ENCODE data around the gene CSNK1A1L. TPM values are rescaled to one million over a fixed set of nuclear protein-coding genes. Genes with fewer than 3 reads are reported as not detected.

Gene CSNK1A1L
- polyA plus RNA-seq, 1 donor (not counting 4 experiments of a cell fraction or from before 2014, with no cell fraction given) = not detected

DNA sequence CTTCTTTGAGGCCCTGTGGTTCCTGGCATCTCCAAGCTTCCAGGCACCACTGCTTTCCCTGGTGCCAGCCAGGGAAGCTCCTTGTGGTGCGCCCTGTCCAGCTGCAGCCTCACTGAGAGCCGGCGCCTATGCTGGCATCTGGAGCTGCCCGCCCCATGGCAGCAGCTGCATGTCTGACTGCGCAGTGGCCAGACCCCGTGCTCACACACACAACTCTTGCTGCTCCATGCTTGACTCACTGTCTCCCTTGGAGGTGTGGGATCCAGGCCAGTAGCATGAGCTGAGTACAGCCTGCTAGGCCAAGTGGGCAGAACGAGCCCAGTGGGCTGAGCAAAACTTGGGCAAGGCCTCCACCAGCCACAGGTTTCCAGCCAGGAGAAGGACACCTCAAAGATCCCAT is 34.5 kb downstream of the CSNK1A1L start:
- Histone ChIP-seq H3K79me2 (ENCODE audit: control insufficient read depth, insufficient read depth, low read length) (no peaks in the 10 kb centered on the region), H3K27ac (ENCODE audit: control insufficient read depth, insufficient read depth, low read length) (no peak overlapping the region), H3K9ac (ENCODE audit: control insufficient read depth, extremely low read depth, insufficient read depth, low read length) (no peak overlapping the region), H3K4me2 (ENCODE audit: control insufficient read depth, extremely low read depth, insufficient read depth, low read depth, low read length) (no peak overlapping the region), H3K9me1 (ENCODE audit: control insufficient read depth, extremely low read depth, insufficient read depth, low read length) (no peaks in the 10 kb centered on the region), H3K9me3 (ENCODE audit: control insufficient read depth, low read depth, low read length) (no peaks in the 10 kb centered on the region), H3K27me3 (ENCODE audit: control insufficient read depth, extremely low read depth, insufficient read depth, low read length) (no peaks in the 10 kb centered on the region), H4K20me1 (ENCODE audit: control insufficient read depth, extremely low read depth, insufficient read depth, low read length) (no peaks in the 10 kb centered on the region), H3K4me1 (ENCODE audit: control insufficient read depth, extremely low read depth, insufficient read depth, low read length) (no peaks in the 10 kb centered on the region), H2AFZ (ENCODE audit: control insufficient read depth, low read length) (no peak overlapping the region), H3K4me3 (ENCODE audit: control insufficient read depth in 2 of 3, extremely low read depth in 1 of 3, insufficient read depth in 2 of 3, low read depth in 1 of 3, low read length in 3 of 3) (no peak overlapping the region), H3K36me3 (ENCODE audit: control insufficient read depth in 2 of 2, extremely low read depth in 1 of 2, insufficient read depth in 2 of 2, low read length in 2 of 2) (no peaks in the 10 kb centered on the region)
- DNase-seq (ENCODE audit: low read depth, low spot score) = no peak
- TF ChIP-seq CTCF (optimal IDR thresholded peaks at IDR 0.05 in 1 of 3, IDR thresholded peaks at IDR 0.05 in 1 of 3, conservative IDR thresholded peaks at IDR 0.05 in 1 of 3; ENCODE audit: extremely low read depth in 1 of 3, insufficient read depth in 2 of 3, low read length in 3 of 3) (no peak), EZH2 (IDR thresholded peaks at IDR 0.05; ENCODE audit: low read length) (no peak)
- dilution Hi-C loops (cut with MboI; ENCODE audit: extremely low pct_ligation_motif_present, low sequenced_read_pairs) = no loop called here
- no peak for FAIRE-seq

DNA sequence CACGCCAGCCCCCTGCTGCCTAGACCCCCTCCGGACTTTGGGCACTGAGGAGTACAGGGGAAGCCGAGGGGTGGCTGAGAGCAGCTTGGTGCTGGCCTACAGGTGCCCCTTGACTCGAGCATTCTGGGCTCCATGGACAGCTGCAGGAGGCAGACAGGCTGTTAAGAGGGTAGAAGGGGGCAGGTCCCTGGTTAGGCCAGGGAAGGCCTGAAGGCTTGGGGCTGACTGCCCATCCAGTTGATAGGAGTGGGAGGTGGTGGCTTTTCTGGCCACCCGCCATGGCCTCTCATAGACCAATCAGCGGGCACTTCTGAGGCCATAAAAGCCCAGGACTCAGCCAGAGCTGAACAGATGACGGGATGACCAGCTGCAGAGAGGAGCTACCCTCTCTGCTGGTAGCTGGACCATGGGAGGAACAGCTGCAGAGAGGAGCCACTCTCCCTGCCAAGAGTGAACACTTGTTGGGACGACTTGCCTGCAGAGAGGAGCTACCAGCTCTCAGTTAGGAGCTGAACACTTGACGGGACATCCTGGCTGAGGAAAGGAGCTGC is 35.2 kb downstream of the CSNK1A1L start:
- dilution Hi-C loops (cut with MboI; ENCODE audit: extremely low pct_ligation_motif_present, low sequenced_read_pairs) = no loop called here
- Histone ChIP-seq H2AFZ (ENCODE audit: control insufficient read depth, low read length) (no peak overlapping the region), H3K4me2 (ENCODE audit: control insufficient read depth, extremely low read depth, insufficient read depth, low read depth, low read length) (no peak overlapping the region), H3K79me2 (ENCODE audit: control insufficient read depth, insufficient read depth, low read length) (no peaks in the 10 kb centered on the region), H4K20me1 (ENCODE audit: control insufficient read depth, extremely low read depth, insufficient read depth, low read length) (no peaks in the 10 kb centered on the region), H3K27me3 (ENCODE audit: control insufficient read depth, extremely low read depth, insufficient read depth, low read length) (no peaks in the 10 kb centered on the region), H3K36me3 (ENCODE audit: control insufficient read depth in 2 of 2, extremely low read depth in 1 of 2, insufficient read depth in 2 of 2, low read length in 2 of 2) (no peaks in the 10 kb centered on the region), H3K9me1 (ENCODE audit: control insufficient read depth, extremely low read depth, insufficient read depth, low read length) (no peaks in the 10 kb centered on the region), H3K27ac (ENCODE audit: control insufficient read depth, insufficient read depth, low read length) (no peak overlapping the region), H3K4me1 (ENCODE audit: control insufficient read depth, extremely low read depth, insufficient read depth, low read length) (no peaks in the 10 kb centered on the region), H3K9ac (ENCODE audit: control insufficient read depth, extremely low read depth, insufficient read depth, low read length) (no peak overlapping the region), H3K4me3 (ENCODE audit: control insufficient read depth in 2 of 3, extremely low read depth in 1 of 3, insufficient read depth in 2 of 3, low read depth in 1 of 3, low read length in 3 of 3) (no peak overlapping the region), H3K9me3 (ENCODE audit: control insufficient read depth, low read depth, low read length) (no peaks in the 10 kb centered on the region)
- TF ChIP-seq CTCF (optimal IDR thresholded peaks at IDR 0.05 in 1 of 3, IDR thresholded peaks at IDR 0.05 in 1 of 3, conservative IDR thresholded peaks at IDR 0.05 in 1 of 3; ENCODE audit: extremely low read depth in 1 of 3, insufficient read depth in 2 of 3, low read length in 3 of 3) (no peak), EZH2 (IDR thresholded peaks at IDR 0.05; ENCODE audit: low read length) (no peak)
- no peak for DNase-seq (ENCODE audit: low read depth, low spot score)
- no peak for FAIRE-seq

Data from keratinocyte (primary cell).